Natural killer cell (primary cell): ENCODE data around the gene SRC. TPM values are rescaled to one million over a fixed set of nuclear protein-coding genes. Genes with fewer than 3 reads are reported as not detected.

Experiments used
- ATAC-seq, 3 donors: fragments of 150-1000 bp in 2 of 3; fragments of 200-7000 bp in 1 of 3; cut with Tn5 transposase; 1 replicate in 1 of 3; 2 replicates in 2 of 3; pipeline ENCODE4 v1.10.0; 2021; ENCODE audit warnings: mild to moderate bottlenecking in 2 of 3, moderate library complexity in 2 of 3
- DNase-seq, 2 donors: peaks; one replicate each; pipeline versions ENCODE4 v3.0.0 to v3.0.0-alpha.2; 2013 to 2021; ENCODE audit warnings: mixed read lengths in 1 of 2
- H3K27ac ChIP-seq: one replicate; pipeline ENCODE4 v1.5.1; 2013; ENCODE audit warnings: mild to moderate bottlenecking, low read length
- H3K27me3 ChIP-seq: one replicate; pipeline ENCODE4 v1.6.1; 2013; ENCODE audit warnings: low read length; ENCODE audit not compliant: control insufficient read depth, insufficient read depth
- H3K36me3 ChIP-seq: one replicate; pipeline ENCODE4 v1.6.1; 2013; ENCODE audit warnings: low read length; ENCODE audit not compliant: control insufficient read depth, insufficient read depth
- H3K4me1 ChIP-seq: one replicate; pipeline ENCODE4 v1.6.1; 2013; ENCODE audit warnings: low read length; ENCODE audit not compliant: control insufficient read depth, insufficient read depth
- H3K4me3 ChIP-seq: one replicate; pipeline ENCODE4 v1.5.1; 2013; ENCODE audit warnings: low read length
- H3K9me3 ChIP-seq: one replicate; pipeline ENCODE4 v1.6.1; 2013; ENCODE audit warnings: low read length; ENCODE audit not compliant: control insufficient read depth, insufficient read depth
- H3K27ac Mint-ChIP-seq, 2 donors: one replicate each; pipeline ENCODE4 v1.8.0; 2022; ENCODE audit warnings: mild to moderate bottlenecking in 2 of 2, mixed read lengths in 2 of 2, moderate library complexity in 1 of 2
- H3K27me3 Mint-ChIP-seq, 2 donors: one replicate each; pipeline ENCODE4 v1.8.0; 2022; ENCODE audit warnings: low read depth in 2 of 2, mixed read lengths in 2 of 2
- H3K36me3 Mint-ChIP-seq: one replicate; pipeline ENCODE4 v1.8.0; 2022; ENCODE audit warnings: mixed read lengths
- H3K4me1 Mint-ChIP-seq, 2 donors: one replicate each; pipeline ENCODE4 v1.8.0; 2022; ENCODE audit warnings: mixed read lengths in 2 of 2
- H3K4me3 Mint-ChIP-seq: one replicate; pipeline ENCODE4 v1.8.0; 2022; ENCODE audit warnings: mild to moderate bottlenecking, moderate library complexity, mixed read lengths
- H3K9me3 Mint-ChIP-seq, 2 donors: one replicate each; pipeline ENCODE4 v1.8.0; 2022; ENCODE audit warnings: mixed read lengths in 2 of 2
- CTCF ChIP-seq: fragments of 200-600 bp; IDR thresholded peaks from one replicate; pipeline ENCODE4 v1.8.0; 2022; ENCODE audit warnings: antibody characterized with exemption
- WGBS: methylation state at CpG from one replicate; pipeline ENCODE4 v1.1.7; 2013; ENCODE audit warnings: missing lambda C conversion rate; ENCODE audit not compliant: insufficient coverage; 5-methylcytosine and 5-hydroxymethylcytosine counted together
- intact Hi-C: fragments of 100-400 bp; cut with micrococcal nuclease; formaldehyde crosslinking; loops from one replicate; pipeline ENCODE4 v1.14.2; 2022
- total RNA-seq, 4 donors: library from RNA; stranded (reverse); fragments of 120-200 nt in 1 of 4; gene quantifications; one replicate each; pipeline versions ENCODE4 v1.2.3 to v1.2.4, GENCODE V29; 2013 to 2022

The SRC gene
- total RNA-seq, 3 donors from 2014 or later (not counting 1 experiment from before 2014, with no cell fraction given): 2.3 to 15.6 (median 10.5) TPM

- Histone ChIP-seq H3K9me3 (no peaks in the 10 kb centered on the region), H3K27me3 (peaks cover 3% of the 10 kb centered on the region), H3K36me3 (no peaks in the 10 kb centered on the region), H3K4me1 (peaks cover 25% of the 10 kb centered on the region), H3K4me3 (no peak overlapping the region), H3K27ac (no peak overlapping the region)
- H3K4me3 Mint-ChIP-seq: peak overlapping the region; percentile 84
- peaks cover 18 to 20% of the 10 kb centered on the region in 2 donors for H3K4me1 Mint-ChIP-seq
- no peak overlapping the region for H3K27ac Mint-ChIP-seq
- 18% methylated on average over 49 of the region's 49 CpGs for WGBS
- H3K36me3 Mint-ChIP-seq: no peaks in the 10 kb centered on the region
- TF ChIP-seq CTCF: no peak
- ATAC-seq: peak in 2 of 3 donors; percentile 67 to 68
- intact Hi-C loops: no loop called here
- DNase-seq: peak in 1 of 2 donors; percentile 56
- H3K9me3 Mint-ChIP-seq: no peaks in the 10 kb centered on the region
- H3K27me3 Mint-ChIP-seq: peaks cover 27 to 40% of the 10 kb centered on the region in 2 donors
These were observed 60.4 kb downstream of the SRC start for GRCh38 chr20:37406010-37406998.

GRCh38 chr20:37407019-37407566, 61.2 kb downstream of the SRC start:
- DNase-seq (no peak), ATAC-seq (no peak)
- Histone ChIP-seq H3K27ac (no peak overlapping the region), H3K4me1 (peaks cover 33% of the 10 kb centered on the region), H3K36me3 (no peaks in the 10 kb centered on the region), H3K4me3 (no peak overlapping the region), H3K27me3 (peaks cover 3% of the 10 kb centered on the region), H3K9me3 (no peaks in the 10 kb centered on the region)
- Mint-ChIP-seq H3K9me3 (no peaks in the 10 kb centered on the region), H3K4me1 (peaks cover 18 to 20% of the 10 kb centered on the region in 2 donors), H3K4me3 (peak overlapping the region; percentile 84), H3K36me3 (no peaks in the 10 kb centered on the region), H3K27me3 (peaks cover 27 to 40% of the 10 kb centered on the region in 2 donors), H3K27ac (no peak overlapping the region)
- 48% methylated on average over 6 of the region's 7 CpGs for WGBS
- TF ChIP-seq CTCF: no peak
- intact Hi-C loops: no loop called here

- Mint-ChIP-seq H3K4me1 (peaks cover 18 to 20% of the 10 kb centered on the region in 2 donors), H3K27ac (no peak overlapping the region), H3K9me3 (no peaks in the 10 kb centered on the region), H3K36me3 (no peaks in the 10 kb centered on the region), H3K4me3 (no peak overlapping the region), H3K27me3 (peaks cover 27 to 40% of the 10 kb centered on the region in 2 donors)
- no peak for TF ChIP-seq CTCF
- no peak overlapping the region for H3K4me3 ChIP-seq
- no peak overlapping the region for H3K27ac ChIP-seq
- H3K4me1 ChIP-seq: peaks cover 38% of the 10 kb centered on the region
- no peaks in the 10 kb centered on the region for H3K36me3 ChIP-seq
- DNase-seq (no peak), ATAC-seq (no peak)
- WGBS: 94% methylated on average over 14 of the region's 14 CpGs
- no peaks in the 10 kb centered on the region for H3K9me3 ChIP-seq
- intact Hi-C loops: no loop called here
- peaks cover 3% of the 10 kb centered on the region for H3K27me3 ChIP-seq
These were observed 61.6 kb downstream of the SRC start for GRCh38 chr20:37407573-37408002.
